Mucosa of stomach (tissue), 1 donor: Measurements from ENCODE around the gene EFR3B.

Experiments
- H3K27me3 ChIP-seq: one replicate; pipeline ENCODE4 v1.7.0; 2013; ENCODE audit warnings: mild to moderate bottlenecking, low read length; ENCODE audit not compliant: control insufficient read depth, insufficient read depth
- H3K36me3 ChIP-seq: one replicate; pipeline ENCODE4 v1.7.0; 2013; ENCODE audit warnings: low read length; ENCODE audit not compliant: control insufficient read depth, insufficient read depth
- H3K4me1 ChIP-seq: one replicate; pipeline ENCODE4 v1.7.0; 2013; ENCODE audit warnings: mild to moderate bottlenecking, low read length; ENCODE audit not compliant: control insufficient read depth, insufficient read depth
- H3K4me3 ChIP-seq: one replicate; pipeline ENCODE4 v1.7.0; 2013; ENCODE audit warnings: low read length
- H3K9ac ChIP-seq: one replicate; pipeline ENCODE4 v1.7.0; 2013; ENCODE audit warnings: mild to moderate bottlenecking, low read length, moderate library complexity
- H3K9me3 ChIP-seq: one replicate; pipeline ENCODE4 v1.7.0; 2013; ENCODE audit warnings: mild to moderate bottlenecking, low read length, moderate library complexity; ENCODE audit not compliant: control insufficient read depth
- donor health status: Pancreatic carcinoma.

Gene EFR3B

GRCh38 chr2:25021791-25022362 lies 20.0 kb upstream of the EFR3B start:
- Histone ChIP-seq H3K9ac (no peak overlapping the region), H3K9me3 (no peaks in the 10 kb centered on the region), H3K36me3 (no peaks in the 10 kb centered on the region), H3K27me3 (peaks cover 3% of the 10 kb centered on the region), H3K4me1 (no peaks in the 10 kb centered on the region), H3K4me3 (no peak overlapping the region)

GRCh38 chr2:25023333-25023732 lies 18.5 kb upstream of the EFR3B start:
- H3K36me3 ChIP-seq = no peaks in the 10 kb centered on the region
- H3K9me3 ChIP-seq = no peaks in the 10 kb centered on the region
- no peak overlapping the region for H3K4me3 ChIP-seq
- H3K4me1 ChIP-seq = no peaks in the 10 kb centered on the region
- H3K27me3 ChIP-seq = peaks cover 3% of the 10 kb centered on the region
- H3K9ac ChIP-seq = no peak overlapping the region

- H3K9ac ChIP-seq = no peak overlapping the region
- H3K4me1 ChIP-seq = no peaks in the 10 kb centered on the region
- H3K27me3 ChIP-seq = peaks cover 3% of the 10 kb centered on the region
- H3K9me3 ChIP-seq = no peaks in the 10 kb centered on the region
- no peaks in the 10 kb centered on the region for H3K36me3 ChIP-seq
- H3K4me3 ChIP-seq = no peak overlapping the region
These were observed 16.5 kb upstream of the EFR3B start for GRCh38 chr2:25025229-25026007.

GRCh38 chr2:25026008-25026530 lies 15.8 kb upstream of the EFR3B start:
- Histone ChIP-seq H3K4me1 (no peaks in the 10 kb centered on the region), H3K9ac (no peak overlapping the region)

GRCh38 chr2:25029183-25029554 lies 12.7 kb upstream of the EFR3B start:
- Histone ChIP-seq H3K27me3 (peaks cover 2% of the 10 kb centered on the region), H3K4me1 (no peaks in the 10 kb centered on the region), H3K9me3 (no peaks in the 10 kb centered on the region), H3K36me3 (no peaks in the 10 kb centered on the region), H3K4me3 (no peak overlapping the region), H3K9ac (no peak overlapping the region)

More at GRCh38 chr2:25026008-25026530, 15.8 kb upstream of the EFR3B start:
- H3K4me3 ChIP-seq = no peak overlapping the region
- H3K9me3 ChIP-seq = no peaks in the 10 kb centered on the region
- H3K36me3 ChIP-seq = no peaks in the 10 kb centered on the region
- peaks cover 3% of the 10 kb centered on the region for H3K27me3 ChIP-seq

GRCh38 chr2:25030702-25031101 lies 11.2 kb upstream of the EFR3B start:
- Histone ChIP-seq H3K4me3 (no peak overlapping the region), H3K9ac (no peak overlapping the region), H3K4me1 (no peaks in the 10 kb centered on the region), H3K36me3 (no peaks in the 10 kb centered on the region), H3K9me3 (no peaks in the 10 kb centered on the region), H3K27me3 (no peaks in the 10 kb centered on the region)

- H3K9ac ChIP-seq = no peak overlapping the region
- no peaks in the 10 kb centered on the region for H3K27me3 ChIP-seq
- H3K4me3 ChIP-seq = no peak overlapping the region
- no peaks in the 10 kb centered on the region for H3K9me3 ChIP-seq
- no peaks in the 10 kb centered on the region for H3K36me3 ChIP-seq
- no peaks in the 10 kb centered on the region for H3K4me1 ChIP-seq
These were observed 9.8 kb upstream of the EFR3B start for GRCh38 chr2:25032094-25032493.

- Histone ChIP-seq H3K4me1 (no peaks in the 10 kb centered on the region), H3K9ac (no peak overlapping the region), H3K9me3 (no peaks in the 10 kb centered on the region), H3K27me3 (no peaks in the 10 kb centered on the region), H3K4me3 (no peak overlapping the region), H3K36me3 (no peaks in the 10 kb centered on the region)
These were observed 9.0 kb upstream of the EFR3B start for GRCh38 chr2:25032901-25033300.

GRCh38 chr2:25034081-25034480 lies 7.8 kb upstream of the EFR3B start:
- H3K27me3 ChIP-seq = no peaks in the 10 kb centered on the region
- no peaks in the 10 kb centered on the region for H3K36me3 ChIP-seq
- H3K4me3 ChIP-seq = no peak overlapping the region
- H3K9ac ChIP-seq = no peak overlapping the region
- no peaks in the 10 kb centered on the region for H3K4me1 ChIP-seq
- H3K9me3 ChIP-seq = no peaks in the 10 kb centered on the region

GRCh38 chr2:25035537-25036220 lies 6.2 kb upstream of the EFR3B start:
- Histone ChIP-seq H3K9me3 (no peaks in the 10 kb centered on the region), H3K4me1 (no peaks in the 10 kb centered on the region), H3K9ac (no peak overlapping the region)

GRCh38 chr2:25036221-25036559 lies 5.7 kb upstream of the EFR3B start:
- Histone ChIP-seq H3K4me1 (peaks cover under 1% of the 10 kb centered on the region), H3K9me3 (no peaks in the 10 kb centered on the region), H3K9ac (no peak overlapping the region), H3K36me3 (no peaks in the 10 kb centered on the region), H3K27me3 (no peaks in the 10 kb centered on the region), H3K4me3 (no peak overlapping the region)

More at GRCh38 chr2:25035537-25036220, 6.2 kb upstream of the EFR3B start:
- Histone ChIP-seq H3K27me3 (no peaks in the 10 kb centered on the region), H3K36me3 (no peaks in the 10 kb centered on the region), H3K4me3 (no peak overlapping the region)

- peaks cover 11% of the 10 kb centered on the region for H3K4me1 ChIP-seq
- H3K27me3 ChIP-seq = peaks cover 13% of the 10 kb centered on the region
- H3K36me3 ChIP-seq = no peaks in the 10 kb centered on the region
- no peak overlapping the region for H3K9ac ChIP-seq
- H3K9me3 ChIP-seq = no peaks in the 10 kb centered on the region
- H3K4me3 ChIP-seq = no peak overlapping the region
These were observed 2.8 kb upstream of the EFR3B start for GRCh38 chr2:25039126-25039525.
